Measurements from ENCODE around the gene HOXA13. TPM values are rescaled to one million over a fixed set of nuclear protein-coding genes. Genes with fewer than 3 reads are reported as not detected.

Gene HOXA13
- total and polyA plus RNA-seq, 2 donors (not counting 1 experiment from before 2014, with no cell fraction given) = not detected

DNA sequence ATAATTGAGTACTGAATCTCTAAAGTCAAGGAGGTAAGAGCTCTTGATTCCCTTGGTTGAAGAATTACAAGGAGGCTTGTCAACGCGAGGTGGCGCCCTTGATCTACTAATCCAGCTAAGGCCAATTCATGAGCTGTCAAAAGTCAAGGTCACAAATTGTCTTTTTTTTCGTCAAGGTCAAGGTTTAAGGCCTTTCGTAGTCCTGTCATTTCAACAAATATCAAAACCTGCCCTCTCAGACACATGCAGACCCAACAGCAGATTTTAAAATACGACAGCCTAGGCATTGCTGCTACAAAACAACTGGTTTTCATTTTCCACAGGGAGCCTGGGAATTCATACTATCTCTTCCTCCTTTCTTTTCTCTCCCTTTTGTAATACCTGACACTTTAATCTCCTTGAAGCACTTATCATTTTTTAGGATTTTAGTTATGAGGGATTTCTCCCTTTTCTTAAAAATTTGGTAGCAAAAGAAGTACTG, 3.6 kb downstream of the HOXA13 start:
- ATAC-seq (ENCODE audit: low read depth) = no peak
- Histone ChIP-seq H3K79me2 (ENCODE audit: control insufficient read depth, insufficient read depth, low read length) (no peaks in the 10 kb centered on the region), H3K4me1 (ENCODE audit: control insufficient read depth in 2 of 2, insufficient read depth in 2 of 2, low read length in 2 of 2) (peaks cover 44 to 64% of the 10 kb centered on the region in 2 donors), H3K9ac (ENCODE audit: low read length) (no peak overlapping the region), H2AFZ (ENCODE audit: insufficient read depth, low read depth, low read length, poor library complexity, severe bottlenecking) (no peak overlapping the region), H4K20me1 (ENCODE audit: control insufficient read depth, insufficient read depth, low read length, poor library complexity, severe bottlenecking) (no peaks in the 10 kb centered on the region), H3K36me3 (replicated peaks in 1 of 2; ENCODE audit: control extremely low read depth in 1 of 2, control insufficient read depth in 1 of 2, extremely low read depth in 1 of 2, insufficient read depth in 2 of 2, low read length in 1 of 2) (no peaks in the 10 kb centered on the region), H3K27me3 (replicated peaks in 1 of 4; ENCODE audit: control extremely low read depth in 1 of 4, control insufficient read depth in 3 of 4, insufficient read depth in 4 of 4, low read length in 3 of 4) (peaks cover 3 to 82% (median 76%) of the 10 kb centered on the region in 4 experiments), H3K4me3 (ENCODE audit: control extremely low read depth in 1 of 5, extremely low read depth in 1 of 5, insufficient read depth in 1 of 5, low read depth in 2 of 5, low read length in 4 of 5) (no peak overlapping the region), H3K4me2 (replicated peaks; ENCODE audit: low read depth, low read length, poor library complexity, severe bottlenecking) (no peak overlapping the region), H3K27ac (ENCODE audit: low read length in 2 of 2) (no peak overlapping the region), H3K9me3 (ENCODE audit: control extremely low read depth in 1 of 3, control insufficient read depth in 2 of 3, insufficient read depth in 1 of 3, low read length in 2 of 3) (peaks cover 0 to 51% (median 2%) of the 10 kb centered on the region in 3 donors)
- H3K27ac Mint-ChIP-seq = peak overlapping the region; percentile 64
- ChIA-PET POLR2A (no interaction called here), CTCF (interaction anchor here (0.6 to 2.6 kb wide), 65 partner anchors 8 to 1910 kb away, joined by 3 to 51 read pairs (median 4); partner anchors contain the start of genes EVX1, HOXA6 and HOXA9)
- H3K9me3 Mint-ChIP-seq (ENCODE audit: insufficient read depth) = no peaks in the 10 kb centered on the region
- H3K4me1 Mint-ChIP-seq = peaks cover 34% of the 10 kb centered on the region
- peaks cover 79% of the 10 kb centered on the region for H3K27me3 Mint-ChIP-seq
- no peak overlapping the region for H3K4me3 Mint-ChIP-seq
- intact Hi-C loops (cut with micrococcal nuclease) = loop anchor here (1.0 to 10.0 kb wide), 7 partner anchors 46 to 900 kb away; partner anchors contain the start of gene EVX1
- TF ChIP-seq, protein P1, sequence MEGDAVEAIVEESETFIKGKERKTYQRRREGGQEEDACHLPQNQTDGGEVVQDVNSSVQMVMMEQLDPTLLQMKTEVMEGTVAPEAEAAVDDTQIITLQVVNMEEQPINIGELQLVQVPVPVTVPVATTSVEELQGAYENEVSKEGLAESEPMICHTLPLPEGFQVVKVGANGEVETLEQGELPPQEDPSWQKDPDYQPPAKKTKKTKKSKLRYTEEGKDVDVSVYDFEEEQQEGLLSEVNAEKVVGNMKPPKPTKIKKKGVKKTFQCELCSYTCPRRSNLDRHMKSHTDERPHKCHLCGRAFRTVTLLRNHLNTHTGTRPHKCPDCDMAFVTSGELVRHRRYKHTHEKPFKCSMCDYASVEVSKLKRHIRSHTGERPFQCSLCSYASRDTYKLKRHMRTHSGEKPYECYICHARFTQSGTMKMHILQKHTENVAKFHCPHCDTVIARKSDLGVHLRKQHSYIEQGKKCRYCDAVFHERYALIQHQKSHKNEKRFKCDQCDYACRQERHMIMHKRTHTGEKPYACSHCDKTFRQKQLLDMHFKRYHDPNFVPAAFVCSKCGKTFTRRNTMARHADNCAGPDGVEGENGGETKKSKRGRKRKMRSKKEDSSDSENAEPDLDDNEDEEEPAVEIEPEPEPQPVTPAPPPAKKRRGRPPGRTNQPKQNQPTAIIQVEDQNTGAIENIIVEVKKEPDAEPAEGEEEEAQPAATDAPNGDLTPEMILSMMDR (IDR thresholded peaks at IDR 0.05) = peak; percentile 96
- TF ChIP-seq EZH2 (IDR thresholded peaks at IDR 0.05; ENCODE audit: borderline replicate concordance, insufficient read depth, low read depth, low read length, poor library complexity, severe bottlenecking) = no peak
- DNase-seq = peak; percentile 84
- WGBS (ENCODE audit: insufficient coverage) = 2% methylated on average over 6 of the region's 6 CpGs

- no peak overlapping the region for H3K4me3 Mint-ChIP-seq
- H3K4me3 ChIP-seq (ENCODE audit: control extremely low read depth in 1 of 5, extremely low read depth in 1 of 5, insufficient read depth in 1 of 5, low read depth in 2 of 5, low read length in 4 of 5) = no peak overlapping the region
- H3K9ac ChIP-seq (ENCODE audit: low read length) = no peak overlapping the region
- CTCF ChIA-PET = interaction anchor here (0.7 to 2.6 kb wide), 17 partner anchors 8 to 1334 kb away, joined by 3 to 32 read pairs (median 5); no protein-coding TSS in a partner anchor
- no peak overlapping the region for H2AFZ ChIP-seq (ENCODE audit: insufficient read depth, low read depth, low read length, poor library complexity, severe bottlenecking)
- peaks cover 3 to 85% (median 79%) of the 10 kb centered on the region in 4 experiments for H3K27me3 ChIP-seq (replicated peaks in 1 of 4; ENCODE audit: control extremely low read depth in 1 of 4, control insufficient read depth in 3 of 4, insufficient read depth in 4 of 4, low read length in 3 of 4)
- H3K27ac Mint-ChIP-seq = no peak overlapping the region
- H4K20me1 ChIP-seq (ENCODE audit: control insufficient read depth, insufficient read depth, low read length, poor library complexity, severe bottlenecking) = no peaks in the 10 kb centered on the region
- TF ChIP-seq EZH2 (IDR thresholded peaks at IDR 0.05; ENCODE audit: borderline replicate concordance, insufficient read depth, low read depth, low read length, poor library complexity, severe bottlenecking) = no peak
- TF ChIP-seq, protein P1 (IDR thresholded peaks at IDR 0.05) = no peak
- no CpG with 5 or more reads among the region's 9 CpGs for WGBS (ENCODE audit: insufficient coverage)
- POLR2A ChIA-PET = no interaction called here
- DNase-seq (no peak), ATAC-seq (ENCODE audit: low read depth) (no peak)
- H3K9me3 Mint-ChIP-seq (ENCODE audit: insufficient read depth) = no peaks in the 10 kb centered on the region
- no peaks in the 10 kb centered on the region for H3K36me3 ChIP-seq (replicated peaks in 1 of 2; ENCODE audit: control extremely low read depth in 1 of 2, control insufficient read depth in 1 of 2, extremely low read depth in 1 of 2, insufficient read depth in 2 of 2, low read length in 1 of 2)
- peaks cover 31 to 59% of the 10 kb centered on the region in 2 donors for H3K4me1 ChIP-seq (ENCODE audit: control insufficient read depth in 2 of 2, insufficient read depth in 2 of 2, low read length in 2 of 2)
- intact Hi-C loops (cut with micrococcal nuclease) = loop anchor here (5.0 to 10.0 kb wide), 2 partner anchors 47 to 410 kb away; partner anchors contain the start of gene EVX1
- peaks cover 28% of the 10 kb centered on the region for H3K4me1 Mint-ChIP-seq
- H3K4me2 ChIP-seq (replicated peaks; ENCODE audit: low read depth, low read length, poor library complexity, severe bottlenecking) = no peak overlapping the region
- H3K79me2 ChIP-seq (ENCODE audit: control insufficient read depth, insufficient read depth, low read length) = no peaks in the 10 kb centered on the region
- H3K27me3 Mint-ChIP-seq = peaks cover 82% of the 10 kb centered on the region
- H3K27ac ChIP-seq (ENCODE audit: low read length in 2 of 2) = no peak overlapping the region
- H3K9me3 ChIP-seq (ENCODE audit: control extremely low read depth in 1 of 3, control insufficient read depth in 2 of 3, insufficient read depth in 1 of 3, low read length in 2 of 3) = peaks cover 0 to 48% (median 2%) of the 10 kb centered on the region in 3 donors
These were observed 5.1 kb downstream of the HOXA13 start for GRCh38 chr7:27194686-27195379.
